Stomach (tissue), 4 donors: ENCODE results near the gene KNOP1.

Experiments
- CTCF ChIP-seq, 7 experiments: fragments of 450-650 bp in 4 of 7; fragments of 200-600 bp in 3 of 7; sonication (generic) in 3 of 7; IDR thresholded peaks; one replicate each; pipeline ENCODE4 v1.5.1; 2016 to 2019; ENCODE audit warnings: antibody characterized with exemption in 7 of 7, control low read depth in 2 of 7, mild to moderate bottlenecking in 1 of 7
- POLR2AphosphoS5 ChIP-seq, 3 donors: sonication (generic); formaldehyde crosslinking; IDR thresholded peaks; one replicate each; pipeline ENCODE4 v1.6.1; 2016; ENCODE audit warnings: antibody characterized with exemption in 3 of 3

GRCh38 chr16:19746561-19746960 is 28.5 kb upstream of the KNOP1 start:
- no peak for TF ChIP-seq POLR2AphosphoS5 (IDR thresholded peaks at IDR 0.05)
- TF ChIP-seq CTCF (IDR thresholded peaks at IDR 0.05): no peak
